ENCODE results near the gene NTN3.
"Not testable (repeated sequence)": the region's sequence is repeated elsewhere in the genome, so short reads cannot be mapped to it uniquely, and the experiment has no call there.

- TF ChIP-seq CTCF (conservative IDR thresholded peaks at IDR 0.05 in 1 of 2, IDR thresholded peaks at IDR 0.05 in 1 of 2; ENCODE audit: extremely low read depth in 1 of 2, insufficient read depth in 1 of 2, low read depth in 1 of 2, low read length in 2 of 2); EZH2 (IDR thresholded peaks at IDR 0.05; ENCODE audit: borderline replicate concordance, low read length): not testable (repeated sequence)
Measured at GRCh38 chr16:2479996-2480395, 8.9 kb downstream of the NTN3 start.

Measured in mammary epithelial cell (primary cell).